GM23338 (cell line): ENCODE results near the gene MAP3K4. TPM values are rescaled to one million over a fixed set of nuclear protein-coding genes. Genes with fewer than 3 reads are reported as not detected.

Experiments
- ATAC-seq: fragments of 200-7000 bp; cut with Tn5 transposase; 3 replicates; pipeline ENCODE4 v1.9.1; 2020
- DNase-seq: peaks from one replicate; pipeline ENCODE4 v3.0.0-alpha.2; 2015; ENCODE audit warnings: low spot score
- H2AFZ ChIP-seq: fragments of 200-600 bp; sonication (generic); 2 replicates; pipeline ENCODE4 v1.8.0; 2016; ENCODE audit warnings: antibody characterized with exemption, mild to moderate bottlenecking, moderate library complexity
- H3F3A ChIP-seq: fragments of 200-600 bp; sonication (generic); replicated peaks from 2 replicates; pipeline ENCODE4 v1.8.0; 2017; ENCODE audit warnings: antibody characterized with exemption, mixed run types, low read depth
- H3K27ac ChIP-seq: fragments of 200-600 bp; sonication (generic); 2 replicates; pipeline ENCODE4 v1.6.1; 2016; ENCODE audit warnings: low read depth
- H3K27me3 ChIP-seq: fragments of 200-600 bp; sonication (generic); 2 replicates; pipeline ENCODE4 v1.8.0; 2016; ENCODE audit warnings: mild to moderate bottlenecking, mixed run types, moderate library complexity; ENCODE audit not compliant: insufficient read depth
- H3K36me3 ChIP-seq: fragments of 200-600 bp; sonication (generic); 2 replicates; pipeline ENCODE4 v1.8.0; 2016; ENCODE audit warnings: mild to moderate bottlenecking; ENCODE audit not compliant: insufficient read depth
- H3K4me1 ChIP-seq: fragments of 200-600 bp; sonication (generic); 2 replicates; pipeline ENCODE4 v1.8.0; 2016; ENCODE audit warnings: mild to moderate bottlenecking, moderate library complexity; ENCODE audit not compliant: insufficient read depth
- H3K4me2 ChIP-seq: fragments of 200-600 bp; sonication (generic); 2 replicates; pipeline ENCODE4 v1.7.1; 2017; ENCODE audit warnings: mixed run types
- H3K4me3 ChIP-seq: fragments of 200-600 bp; sonication (generic); 2 replicates; pipeline ENCODE4 v1.6.1; 2016; ENCODE audit warnings: mixed run types
- H3K79me2 ChIP-seq: fragments of 200-600 bp; sonication (generic); replicated peaks from 2 replicates; pipeline ENCODE4 v1.8.0; 2017; ENCODE audit warnings: mild to moderate bottlenecking; ENCODE audit not compliant: insufficient read depth
- H3K9me2 ChIP-seq: fragments of 200-600 bp; sonication (generic); 2 replicates; pipeline ENCODE4 v1.8.0; 2017; ENCODE audit not compliant: insufficient read depth
- H4K20me1 ChIP-seq: fragments of 200-600 bp; sonication (generic); replicated peaks from 2 replicates; pipeline ENCODE4 v1.8.0; 2017; ENCODE audit warnings: mild to moderate bottlenecking; ENCODE audit not compliant: insufficient read depth
- H3K27ac Mint-ChIP-seq: 2 replicates; pipeline ENCODE4 v1.8.0; 2020; ENCODE audit warnings: inconsistent platforms, mild to moderate bottlenecking, moderate library complexity, mixed read lengths
- H3K27me3 Mint-ChIP-seq: 3 replicates; pipeline ENCODE4 v1.8.0; 2022; ENCODE audit warnings: low read depth, mild to moderate bottlenecking, moderate library complexity, mixed read lengths, inconsistent platforms; ENCODE audit not compliant: insufficient read depth, poor library complexity
- H3K36me3 Mint-ChIP-seq: 3 replicates; pipeline ENCODE4 v1.8.0; 2021; ENCODE audit warnings: low read depth, mild to moderate bottlenecking, inconsistent platforms, moderate library complexity, mixed read lengths
- H3K4me1 Mint-ChIP-seq: 3 replicates; pipeline ENCODE4 v1.8.0; 2020; ENCODE audit warnings: mild to moderate bottlenecking, inconsistent platforms, mixed read lengths
- H3K4me3 Mint-ChIP-seq: 3 replicates; pipeline ENCODE4 v1.8.0; 2021; ENCODE audit warnings: moderate library complexity, mild to moderate bottlenecking, inconsistent platforms, mixed read lengths
- H3K9me3 Mint-ChIP-seq: 3 replicates; pipeline ENCODE4 v1.8.0; 2020; ENCODE audit warnings: moderate library complexity, mild to moderate bottlenecking, inconsistent platforms, mixed read lengths
- CREB1 ChIP-seq: fragments of 250-450 bp; sonication (Bioruptor Pico); IDR thresholded peaks from 2 replicates; pipeline ENCODE4 v1.5.0; 2020; ENCODE audit warnings: low read depth, mild to moderate bottlenecking, moderate library complexity
- EZH2 ChIP-seq: fragments of 200-600 bp; sonication (generic); IDR thresholded peaks from one replicate; pipeline ENCODE4 v1.8.0; 2017; ENCODE audit warnings: antibody characterized with exemption, mild to moderate bottlenecking, low read depth; ENCODE audit not compliant: unreplicated experiment
- EZH2phosphoT487 ChIP-seq: fragments of 200-600 bp; sonication (generic); IDR thresholded peaks from one replicate; pipeline ENCODE4 v1.8.1; 2018; ENCODE audit warnings: antibody characterized with exemption; ENCODE audit not compliant: unreplicated experiment
- JUNB ChIP-seq: IDR thresholded peaks from one replicate; pipeline ENCODE4 v1.6.1; 2016; ENCODE audit warnings: antibody characterized with exemption; ENCODE audit not compliant: unreplicated experiment
- NANOG ChIP-seq: IDR thresholded peaks from 2 replicates; pipeline ENCODE4 v1.6.1; 2016; ENCODE audit warnings: antibody characterized with exemption, borderline replicate concordance
- POLR2AphosphoS5 ChIP-seq: IDR thresholded peaks from 2 replicates; pipeline ENCODE4 v1.6.1; 2016; ENCODE audit warnings: antibody characterized with exemption, low read depth
- STAT1 ChIP-seq: IDR thresholded peaks from one replicate; pipeline ENCODE4 v1.6.1; 2016; ENCODE audit warnings: antibody characterized with exemption; ENCODE audit not compliant: unreplicated experiment
- ZNF114 ChIP-seq: fragments of 250-450 bp; sonication (Bioruptor Pico); IDR thresholded peaks from 2 replicates; pipeline ENCODE4 v1.5.0; 2020; ENCODE audit warnings: mild to moderate bottlenecking, moderate library complexity
- polyA plus RNA-seq: library from polyadenylated mRNA; unstranded; fragments of >200 nt; fragmentation: Nextera tagmentation; extraction: Ambion mirVana; gene quantifications from 2 replicates; pipeline ENCODE4 v1.2.1, GENCODE V29; 2016
- total RNA-seq: library from RNA; depleted of rRNA; stranded (reverse); fragments of >200 nt; shearing (Covaris generic); gene quantifications from 2 replicates; pipeline ENCODE4 v1.2.3, GENCODE V29; 2014
- TF ChIP-seq, protein P1 (sequence below): fragments of 250-450 bp; sonication (Bioruptor Pico); IDR thresholded peaks from 2 replicates; pipeline ENCODE4 v1.5.0; 2020; ENCODE audit warnings: mild to moderate bottlenecking, moderate library complexity
- TF ChIP-seq, protein P2 (sequence below): IDR thresholded peaks from one replicate; pipeline ENCODE4 v1.6.1; 2018; ENCODE audit warnings: antibody characterized with exemption; ENCODE audit not compliant: unreplicated experiment
- TF ChIP-seq, protein P3 (sequence below), 2 experiments: fragments of 200-600 bp in 1 of 2; sonication (generic) in 1 of 2; conservative IDR thresholded peaks; 2 replicates each; pipeline versions ENCODE4 v1.5.1 to v1.6.1; 2016 to 2017; ENCODE audit warnings: antibody characterized with exemption in 2 of 2, low read depth in 2 of 2, mild to moderate bottlenecking in 2 of 2, moderate library complexity in 1 of 2
- TF ChIP-seq, protein P4 (sequence below): IDR thresholded peaks from 2 replicates; pipeline ENCODE4 v1.6.1; 2016; ENCODE audit warnings: antibody characterized with exemption

Gene MAP3K4
- total and polyA plus RNA-seq, 2 experiments from 2014 or later = 44.4 to 48.8 TPM

DNA sequence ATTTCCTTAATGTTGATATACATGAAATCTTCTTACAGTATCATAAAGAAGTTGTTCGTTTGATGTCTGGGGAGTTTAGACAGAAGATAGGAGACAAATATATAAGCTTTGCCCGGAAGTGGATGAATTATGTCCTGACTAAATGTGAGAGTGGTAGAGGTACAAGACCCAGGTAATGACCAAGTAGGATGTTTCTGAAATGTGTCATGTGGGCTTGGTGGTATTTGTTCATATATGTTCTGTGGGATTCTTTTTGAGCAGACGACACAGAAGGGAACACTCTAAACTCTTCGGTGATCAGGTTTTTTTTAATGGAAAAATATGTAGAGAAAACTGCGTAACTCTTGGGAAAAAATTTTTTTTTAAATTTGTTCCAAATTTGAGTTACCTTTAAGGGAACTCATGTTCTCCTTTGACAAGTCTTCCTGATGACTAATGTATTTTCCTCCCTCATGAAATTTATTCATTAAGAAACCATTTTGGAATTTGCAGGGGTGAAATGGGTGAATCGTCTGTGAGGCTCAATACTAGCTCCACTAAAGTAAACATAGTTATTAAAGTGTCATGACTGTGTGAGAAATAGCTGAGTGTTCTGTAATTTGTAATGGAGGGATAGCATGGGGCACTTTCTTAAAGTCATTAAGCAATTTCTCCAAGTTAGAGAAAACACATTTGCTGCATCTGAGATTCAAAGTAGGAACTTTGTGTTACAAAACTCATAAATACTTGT, 100.6 kb downstream of the MAP3K4 start:
- H3K36me3 ChIP-seq = peaks cover 27% of the 10 kb centered on the region
- H2AFZ ChIP-seq = no peak overlapping the region
- Mint-ChIP-seq H3K27ac (no peak overlapping the region), H3K4me3 (no peak overlapping the region), H3K9me3 (no peaks in the 10 kb centered on the region), H3K4me1 (no peaks in the 10 kb centered on the region; the same call in 2 of the 3 replicates), H3K36me3 (peaks cover 38% of the 10 kb centered on the region), H3K27me3 (no peaks in the 10 kb centered on the region)
- peaks cover 4% of the 10 kb centered on the region; the same call in 1 of the 2 replicates for H3K4me1 ChIP-seq
- no peak overlapping the region for H3K4me3 ChIP-seq
- no peaks in the 10 kb centered on the region for H3F3A ChIP-seq
- no peak overlapping the region for H3K27ac ChIP-seq
- no peaks in the 10 kb centered on the region for H3K79me2 ChIP-seq
- H4K20me1 ChIP-seq = 0 out of 2 replicates have a peak, but pooled peaks cover 3% of the 10 kb centered on the region
- DNase-seq (no peak), ATAC-seq (no peak)
- no peaks in the 10 kb centered on the region for H3K27me3 ChIP-seq
- no peak for TF ChIP-seq CREB1 (CRISPR knock-in tag)
- TF ChIP-seq STAT1 = no peak
- TF ChIP-seq, protein P1, sequence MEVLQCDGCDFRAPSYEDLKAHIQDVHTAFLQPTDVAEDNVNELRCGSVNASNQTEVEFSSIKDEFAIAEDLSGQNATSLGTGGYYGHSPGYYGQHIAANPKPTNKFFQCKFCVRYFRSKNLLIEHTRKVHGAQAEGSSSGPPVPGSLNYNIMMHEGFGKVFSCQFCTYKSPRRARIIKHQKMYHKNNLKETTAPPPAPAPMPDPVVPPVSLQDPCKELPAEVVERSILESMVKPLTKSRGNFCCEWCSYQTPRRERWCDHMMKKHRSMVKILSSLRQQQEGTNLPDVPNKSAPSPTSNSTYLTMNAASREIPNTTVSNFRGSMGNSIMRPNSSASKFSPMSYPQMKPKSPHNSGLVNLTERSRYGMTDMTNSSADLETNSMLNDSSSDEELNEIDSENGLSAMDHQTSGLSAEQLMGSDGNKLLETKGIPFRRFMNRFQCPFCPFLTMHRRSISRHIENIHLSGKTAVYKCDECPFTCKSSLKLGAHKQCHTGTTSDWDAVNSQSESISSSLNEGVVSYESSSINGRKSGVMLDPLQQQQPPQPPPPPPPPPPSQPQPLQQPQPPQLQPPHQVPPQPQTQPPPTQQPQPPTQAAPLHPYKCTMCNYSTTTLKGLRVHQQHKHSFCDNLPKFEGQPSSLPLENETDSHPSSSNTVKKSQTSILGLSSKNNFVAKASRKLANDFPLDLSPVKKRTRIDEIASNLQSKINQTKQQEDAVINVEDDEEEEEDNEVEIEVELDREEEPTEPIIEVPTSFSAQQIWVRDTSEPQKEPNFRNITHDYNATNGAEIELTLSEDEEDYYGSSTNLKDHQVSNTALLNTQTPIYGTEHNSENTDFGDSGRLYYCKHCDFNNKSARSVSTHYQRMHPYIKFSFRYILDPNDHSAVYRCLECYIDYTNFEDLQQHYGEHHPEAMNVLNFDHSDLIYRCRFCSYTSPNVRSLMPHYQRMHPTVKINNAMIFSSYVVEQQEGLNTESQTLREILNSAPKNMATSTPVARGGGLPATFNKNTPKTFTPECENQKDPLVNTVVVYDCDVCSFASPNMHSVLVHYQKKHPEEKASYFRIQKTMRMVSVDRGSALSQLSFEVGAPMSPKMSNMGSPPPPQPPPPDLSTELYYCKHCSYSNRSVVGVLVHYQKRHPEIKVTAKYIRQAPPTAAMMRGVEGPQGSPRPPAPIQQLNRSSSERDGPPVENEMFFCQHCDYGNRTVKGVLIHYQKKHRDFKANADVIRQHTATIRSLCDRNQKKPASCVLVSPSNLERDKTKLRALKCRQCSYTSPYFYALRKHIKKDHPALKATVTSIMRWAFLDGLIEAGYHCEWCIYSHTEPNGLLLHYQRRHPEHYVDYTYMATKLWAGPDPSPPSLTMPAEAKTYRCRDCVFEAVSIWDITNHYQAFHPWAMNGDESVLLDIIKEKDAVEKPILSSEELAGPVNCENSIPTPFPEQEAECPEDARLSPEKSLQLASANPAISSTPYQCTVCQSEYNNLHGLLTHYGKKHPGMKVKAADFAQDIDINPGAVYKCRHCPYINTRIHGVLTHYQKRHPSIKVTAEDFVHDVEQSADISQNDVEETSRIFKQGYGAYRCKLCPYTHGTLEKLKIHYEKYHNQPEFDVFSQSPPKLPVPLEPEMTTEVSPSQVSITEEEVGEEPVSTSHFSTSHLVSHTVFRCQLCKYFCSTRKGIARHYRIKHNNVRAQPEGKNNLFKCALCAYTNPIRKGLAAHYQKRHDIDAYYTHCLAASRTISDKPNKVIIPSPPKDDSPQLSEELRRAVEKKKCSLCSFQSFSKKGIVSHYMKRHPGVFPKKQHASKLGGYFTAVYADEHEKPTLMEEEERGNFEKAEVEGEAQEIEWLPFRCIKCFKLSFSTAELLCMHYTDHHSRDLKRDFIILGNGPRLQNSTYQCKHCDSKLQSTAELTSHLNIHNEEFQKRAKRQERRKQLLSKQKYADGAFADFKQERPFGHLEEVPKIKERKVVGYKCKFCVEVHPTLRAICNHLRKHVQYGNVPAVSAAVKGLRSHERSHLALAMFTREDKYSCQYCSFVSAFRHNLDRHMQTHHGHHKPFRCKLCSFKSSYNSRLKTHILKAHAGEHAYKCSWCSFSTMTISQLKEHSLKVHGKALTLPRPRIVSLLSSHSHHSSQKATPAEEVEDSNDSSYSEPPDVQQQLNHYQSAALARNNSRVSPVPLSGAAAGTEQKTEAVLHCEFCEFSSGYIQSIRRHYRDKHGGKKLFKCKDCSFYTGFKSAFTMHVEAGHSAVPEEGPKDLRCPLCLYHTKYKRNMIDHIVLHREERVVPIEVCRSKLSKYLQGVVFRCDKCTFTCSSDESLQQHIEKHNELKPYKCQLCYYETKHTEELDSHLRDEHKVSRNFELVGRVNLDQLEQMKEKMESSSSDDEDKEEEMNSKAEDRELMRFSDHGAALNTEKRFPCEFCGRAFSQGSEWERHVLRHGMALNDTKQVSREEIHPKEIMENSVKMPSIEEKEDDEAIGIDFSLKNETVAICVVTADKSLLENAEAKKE (CRISPR knock-in tag) = no peak
- TF ChIP-seq POLR2AphosphoS5 = no peak
- TF ChIP-seq, protein P2, sequence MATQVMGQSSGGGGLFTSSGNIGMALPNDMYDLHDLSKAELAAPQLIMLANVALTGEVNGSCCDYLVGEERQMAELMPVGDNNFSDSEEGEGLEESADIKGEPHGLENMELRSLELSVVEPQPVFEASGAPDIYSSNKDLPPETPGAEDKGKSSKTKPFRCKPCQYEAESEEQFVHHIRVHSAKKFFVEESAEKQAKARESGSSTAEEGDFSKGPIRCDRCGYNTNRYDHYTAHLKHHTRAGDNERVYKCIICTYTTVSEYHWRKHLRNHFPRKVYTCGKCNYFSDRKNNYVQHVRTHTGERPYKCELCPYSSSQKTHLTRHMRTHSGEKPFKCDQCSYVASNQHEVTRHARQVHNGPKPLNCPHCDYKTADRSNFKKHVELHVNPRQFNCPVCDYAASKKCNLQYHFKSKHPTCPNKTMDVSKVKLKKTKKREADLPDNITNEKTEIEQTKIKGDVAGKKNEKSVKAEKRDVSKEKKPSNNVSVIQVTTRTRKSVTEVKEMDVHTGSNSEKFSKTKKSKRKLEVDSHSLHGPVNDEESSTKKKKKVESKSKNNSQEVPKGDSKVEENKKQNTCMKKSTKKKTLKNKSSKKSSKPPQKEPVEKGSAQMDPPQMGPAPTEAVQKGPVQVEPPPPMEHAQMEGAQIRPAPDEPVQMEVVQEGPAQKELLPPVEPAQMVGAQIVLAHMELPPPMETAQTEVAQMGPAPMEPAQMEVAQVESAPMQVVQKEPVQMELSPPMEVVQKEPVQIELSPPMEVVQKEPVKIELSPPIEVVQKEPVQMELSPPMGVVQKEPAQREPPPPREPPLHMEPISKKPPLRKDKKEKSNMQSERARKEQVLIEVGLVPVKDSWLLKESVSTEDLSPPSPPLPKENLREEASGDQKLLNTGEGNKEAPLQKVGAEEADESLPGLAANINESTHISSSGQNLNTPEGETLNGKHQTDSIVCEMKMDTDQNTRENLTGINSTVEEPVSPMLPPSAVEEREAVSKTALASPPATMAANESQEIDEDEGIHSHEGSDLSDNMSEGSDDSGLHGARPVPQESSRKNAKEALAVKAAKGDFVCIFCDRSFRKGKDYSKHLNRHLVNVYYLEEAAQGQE = no peak
- TF ChIP-seq, protein P3, sequence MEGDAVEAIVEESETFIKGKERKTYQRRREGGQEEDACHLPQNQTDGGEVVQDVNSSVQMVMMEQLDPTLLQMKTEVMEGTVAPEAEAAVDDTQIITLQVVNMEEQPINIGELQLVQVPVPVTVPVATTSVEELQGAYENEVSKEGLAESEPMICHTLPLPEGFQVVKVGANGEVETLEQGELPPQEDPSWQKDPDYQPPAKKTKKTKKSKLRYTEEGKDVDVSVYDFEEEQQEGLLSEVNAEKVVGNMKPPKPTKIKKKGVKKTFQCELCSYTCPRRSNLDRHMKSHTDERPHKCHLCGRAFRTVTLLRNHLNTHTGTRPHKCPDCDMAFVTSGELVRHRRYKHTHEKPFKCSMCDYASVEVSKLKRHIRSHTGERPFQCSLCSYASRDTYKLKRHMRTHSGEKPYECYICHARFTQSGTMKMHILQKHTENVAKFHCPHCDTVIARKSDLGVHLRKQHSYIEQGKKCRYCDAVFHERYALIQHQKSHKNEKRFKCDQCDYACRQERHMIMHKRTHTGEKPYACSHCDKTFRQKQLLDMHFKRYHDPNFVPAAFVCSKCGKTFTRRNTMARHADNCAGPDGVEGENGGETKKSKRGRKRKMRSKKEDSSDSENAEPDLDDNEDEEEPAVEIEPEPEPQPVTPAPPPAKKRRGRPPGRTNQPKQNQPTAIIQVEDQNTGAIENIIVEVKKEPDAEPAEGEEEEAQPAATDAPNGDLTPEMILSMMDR (conservative IDR thresholded peaks at IDR 0.05; ENCODE audit: low read depth in 2 of 2) = no peak
- no peak for TF ChIP-seq JUNB
- no peak for TF ChIP-seq EZH2
- no peak for TF ChIP-seq NANOG
- no peak for TF ChIP-seq EZH2phosphoT487
- TF ChIP-seq, protein P4, sequence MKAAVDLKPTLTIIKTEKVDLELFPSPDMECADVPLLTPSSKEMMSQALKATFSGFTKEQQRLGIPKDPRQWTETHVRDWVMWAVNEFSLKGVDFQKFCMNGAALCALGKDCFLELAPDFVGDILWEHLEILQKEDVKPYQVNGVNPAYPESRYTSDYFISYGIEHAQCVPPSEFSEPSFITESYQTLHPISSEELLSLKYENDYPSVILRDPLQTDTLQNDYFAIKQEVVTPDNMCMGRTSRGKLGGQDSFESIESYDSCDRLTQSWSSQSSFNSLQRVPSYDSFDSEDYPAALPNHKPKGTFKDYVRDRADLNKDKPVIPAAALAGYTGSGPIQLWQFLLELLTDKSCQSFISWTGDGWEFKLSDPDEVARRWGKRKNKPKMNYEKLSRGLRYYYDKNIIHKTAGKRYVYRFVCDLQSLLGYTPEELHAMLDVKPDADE = no peak
- no peak for TF ChIP-seq ZNF114
- H3K4me2 ChIP-seq = no peak overlapping the region
- no peaks in the 10 kb centered on the region for H3K9me2 ChIP-seq
